ENCODE measurements around the gene AAMP. TPM values are rescaled to one million over a fixed set of nuclear protein-coding genes. Genes with fewer than 3 reads are reported as not detected.

Gene AAMP
- total RNA-seq, 1 donor from 2014 or later = 205 TPM

DNA sequence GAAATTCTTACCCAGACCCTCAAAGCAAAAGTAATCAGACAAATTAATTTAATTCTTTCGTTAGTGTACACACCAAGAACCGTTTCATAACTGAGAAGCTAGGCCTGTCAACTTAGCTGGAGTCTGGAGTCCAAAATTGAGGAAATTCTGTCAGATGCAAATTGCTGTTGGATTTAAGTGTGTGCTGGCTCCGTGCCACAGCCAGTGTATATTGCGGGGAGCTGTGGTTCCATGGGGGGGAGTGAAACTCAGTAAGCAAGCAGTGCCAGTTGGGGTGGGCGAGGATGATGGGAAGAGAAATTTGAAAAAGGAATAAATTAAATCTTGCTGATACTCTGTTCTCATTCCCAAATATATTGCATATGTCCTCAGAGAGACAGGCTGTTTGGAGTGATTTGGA lies 48.9 kb downstream of the AAMP start:
- DNase-seq (ENCODE audit: low read depth) = no peak
- no peak overlapping the region for H3K4me3 ChIP-seq (ENCODE audit: low read depth, low read length)

DNA sequence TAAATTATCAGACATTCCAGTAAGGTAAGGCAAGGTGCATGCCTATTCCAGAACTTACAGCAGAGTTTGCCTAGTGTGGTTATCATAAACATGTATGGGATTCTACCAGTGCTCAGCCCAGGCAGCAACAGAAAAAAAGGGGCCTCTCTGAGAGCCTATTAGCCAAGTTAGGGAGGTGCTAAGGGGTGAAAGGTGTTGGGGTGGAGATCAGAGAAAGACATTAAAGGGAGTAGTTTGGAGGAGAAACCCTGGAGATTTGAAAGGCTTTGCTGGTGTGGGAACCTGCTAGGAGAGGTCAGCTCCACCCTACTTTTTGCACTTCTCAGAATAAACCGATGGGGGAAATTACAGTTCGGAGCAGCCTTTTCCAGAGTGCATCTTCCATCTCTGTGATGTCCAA lies 50.0 kb downstream of the AAMP start:
- TF ChIP-seq, protein P1, sequence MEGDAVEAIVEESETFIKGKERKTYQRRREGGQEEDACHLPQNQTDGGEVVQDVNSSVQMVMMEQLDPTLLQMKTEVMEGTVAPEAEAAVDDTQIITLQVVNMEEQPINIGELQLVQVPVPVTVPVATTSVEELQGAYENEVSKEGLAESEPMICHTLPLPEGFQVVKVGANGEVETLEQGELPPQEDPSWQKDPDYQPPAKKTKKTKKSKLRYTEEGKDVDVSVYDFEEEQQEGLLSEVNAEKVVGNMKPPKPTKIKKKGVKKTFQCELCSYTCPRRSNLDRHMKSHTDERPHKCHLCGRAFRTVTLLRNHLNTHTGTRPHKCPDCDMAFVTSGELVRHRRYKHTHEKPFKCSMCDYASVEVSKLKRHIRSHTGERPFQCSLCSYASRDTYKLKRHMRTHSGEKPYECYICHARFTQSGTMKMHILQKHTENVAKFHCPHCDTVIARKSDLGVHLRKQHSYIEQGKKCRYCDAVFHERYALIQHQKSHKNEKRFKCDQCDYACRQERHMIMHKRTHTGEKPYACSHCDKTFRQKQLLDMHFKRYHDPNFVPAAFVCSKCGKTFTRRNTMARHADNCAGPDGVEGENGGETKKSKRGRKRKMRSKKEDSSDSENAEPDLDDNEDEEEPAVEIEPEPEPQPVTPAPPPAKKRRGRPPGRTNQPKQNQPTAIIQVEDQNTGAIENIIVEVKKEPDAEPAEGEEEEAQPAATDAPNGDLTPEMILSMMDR (IDR thresholded peaks at IDR 0.05; ENCODE audit: insufficient read depth, low read length, severe bottlenecking) = no peak
- no peak for FAIRE-seq
- Histone ChIP-seq H3K27me3 (ENCODE audit: control insufficient read depth, insufficient read depth, low read length) (no peaks in the 10 kb centered on the region), H3K36me3 (ENCODE audit: control insufficient read depth, insufficient read depth, low read length) (peaks cover 2% of the 10 kb centered on the region), H3K4me3 (ENCODE audit: low read depth, low read length) (peak overlapping the region; percentile 95)
- no peak for DNase-seq (ENCODE audit: low read depth)

More for the DNA sequence above, 48.9 kb downstream of the AAMP start:
- Histone ChIP-seq H3K27me3 (ENCODE audit: control insufficient read depth, insufficient read depth, low read length) (no peaks in the 10 kb centered on the region), H3K36me3 (ENCODE audit: control insufficient read depth, insufficient read depth, low read length) (peaks cover 4% of the 10 kb centered on the region)
- TF ChIP-seq, protein P1 (IDR thresholded peaks at IDR 0.05; ENCODE audit: insufficient read depth, low read length, severe bottlenecking) = no peak
- no peak for FAIRE-seq

DNA sequence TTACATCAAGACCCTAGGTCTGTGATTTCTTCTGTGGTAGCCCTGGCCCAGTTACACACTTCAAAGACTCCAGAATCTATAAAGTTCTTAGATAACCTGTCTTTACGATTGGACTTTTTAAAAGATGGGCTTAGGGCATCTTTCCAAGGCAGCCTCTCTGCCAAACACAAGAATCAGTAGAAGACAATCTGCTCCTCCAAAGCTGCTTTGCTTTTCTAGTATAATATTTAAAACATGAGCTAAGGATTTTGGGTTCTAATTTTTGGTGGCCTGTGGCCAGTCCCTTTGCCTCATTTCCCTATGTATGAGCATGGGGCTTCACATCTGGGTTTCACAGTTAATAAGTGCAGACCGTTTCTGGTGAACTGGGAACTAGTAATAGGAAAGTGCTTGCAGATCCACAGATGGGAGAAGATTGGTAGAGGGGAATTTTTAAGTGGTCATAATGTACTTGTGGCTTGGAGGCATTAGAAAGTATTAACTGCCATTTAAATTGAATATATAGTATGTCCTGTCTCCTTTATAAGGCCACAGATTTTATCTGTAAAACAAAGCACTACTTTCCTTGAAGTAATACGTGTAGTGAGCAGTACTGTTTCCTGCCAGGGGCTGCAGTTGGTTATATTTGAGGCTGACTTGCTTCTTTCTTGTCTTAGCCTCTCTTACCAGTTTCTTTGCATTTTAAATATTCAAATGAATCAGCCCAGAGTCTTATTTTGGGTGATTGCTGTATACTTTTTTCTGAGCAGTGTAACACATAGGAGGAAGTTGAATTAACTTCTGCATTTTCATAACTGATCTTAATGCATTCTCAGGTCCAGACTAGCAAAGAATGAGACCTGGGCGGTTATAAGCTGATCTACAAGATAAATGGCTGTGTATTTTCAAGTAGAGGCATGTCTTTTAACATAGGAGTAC lies 51.4 kb downstream of the AAMP start:
- H3K4me3 ChIP-seq (ENCODE audit: low read depth, low read length) = peak overlapping the region; percentile 95
- peak; percentile 97 for DNase-seq (ENCODE audit: low read depth)
- peaks cover 2% of the 10 kb centered on the region for H3K36me3 ChIP-seq (ENCODE audit: control insufficient read depth, insufficient read depth, low read length)
- FAIRE-seq = no peak
- TF ChIP-seq, protein P1 (IDR thresholded peaks at IDR 0.05; ENCODE audit: insufficient read depth, low read length, severe bottlenecking) = no peak
- no peaks in the 10 kb centered on the region for H3K27me3 ChIP-seq (ENCODE audit: control insufficient read depth, insufficient read depth, low read length)

DNA sequence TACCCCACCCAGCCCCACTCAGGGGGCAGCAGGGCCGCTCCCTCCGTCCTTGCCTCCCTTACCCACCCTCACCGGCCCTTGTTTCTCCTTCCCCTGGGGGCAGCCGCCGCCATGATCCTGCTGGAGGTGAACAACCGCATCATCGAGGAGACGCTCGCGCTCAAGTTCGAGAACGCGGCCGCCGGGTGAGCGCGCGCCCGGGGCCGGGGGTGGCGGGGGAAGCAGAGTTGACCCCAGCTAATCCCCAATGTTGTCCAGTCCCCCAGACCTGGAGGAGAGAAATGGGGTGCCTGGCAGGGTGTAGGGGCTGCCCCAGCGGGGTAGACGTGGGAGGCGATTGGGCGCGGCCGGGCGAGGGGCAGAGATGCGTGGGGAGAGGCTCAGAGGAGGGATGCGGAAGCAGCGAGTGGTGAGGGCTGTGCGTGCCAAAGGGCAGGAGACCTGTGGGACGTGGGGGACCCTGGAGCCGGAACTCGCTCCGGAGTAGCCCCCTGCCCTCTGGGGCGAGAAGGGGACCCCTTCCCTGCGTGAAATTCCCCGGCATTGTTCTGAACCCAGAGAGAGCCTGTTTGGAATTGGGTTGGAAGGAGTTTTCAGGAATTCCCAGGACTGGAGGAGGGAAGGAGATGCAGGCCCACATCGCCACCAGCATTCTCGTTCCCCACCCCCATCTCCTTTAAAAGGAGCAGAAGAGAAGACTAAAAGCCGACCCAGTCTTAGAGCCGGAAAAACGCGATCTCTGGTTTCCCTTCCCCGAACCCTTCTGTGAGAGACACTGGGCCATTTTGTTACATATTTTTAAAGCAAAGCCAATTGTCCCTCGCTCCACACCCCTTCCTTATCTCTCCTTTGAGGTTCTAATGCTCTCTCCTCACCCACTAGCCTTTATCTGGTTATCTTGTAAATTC lies 52.3 kb downstream of the AAMP start:
- no peak for FAIRE-seq

DNA sequence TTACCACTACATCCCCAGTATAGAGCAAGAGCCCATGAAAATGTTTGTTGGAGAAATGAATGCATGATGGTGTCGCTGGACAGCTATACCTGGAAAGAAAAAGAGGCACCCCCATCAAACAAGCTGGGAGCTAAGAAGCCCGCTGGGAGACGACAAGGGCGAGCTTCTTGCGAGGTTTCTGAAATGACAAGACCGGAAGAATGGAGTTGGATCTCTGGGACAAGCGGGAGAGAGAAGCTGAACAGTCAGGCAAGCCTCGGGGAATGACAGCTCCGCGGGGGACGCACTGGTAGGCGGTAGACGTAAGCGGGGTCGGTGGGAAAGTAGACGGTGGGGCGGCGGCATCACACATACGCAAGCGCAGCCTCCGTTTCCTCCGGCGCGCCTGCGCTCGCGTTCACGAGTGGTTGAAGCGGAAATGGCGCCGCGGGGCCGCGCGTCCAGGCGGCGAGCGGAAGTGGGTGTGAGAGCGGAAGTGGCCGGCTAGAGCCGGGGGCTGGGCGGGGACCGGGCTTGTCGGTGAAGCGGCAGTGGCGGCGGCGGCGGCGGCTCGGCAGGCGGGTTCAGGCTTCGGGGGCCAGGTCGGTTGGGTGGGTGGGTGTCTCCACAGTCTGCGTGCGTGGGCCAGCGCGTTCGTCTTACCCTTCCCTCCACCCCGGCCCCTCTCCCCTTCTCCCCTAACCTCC lies 53.1 kb downstream of the AAMP start, which contains the start of gene ARPC2:
ARPC2 (plus strand) TSS at position 516 of the 686 bp plus-strand sequence. CDS start 282 bp downstream, outside the sequence.
- TF ChIP-seq, protein P1 (IDR thresholded peaks at IDR 0.05; ENCODE audit: insufficient read depth, low read length, severe bottlenecking) = no peak
- FAIRE-seq (no peak), DNase-seq (ENCODE audit: low read depth) (peak; percentile 83)
- Histone ChIP-seq H3K4me3 (ENCODE audit: low read depth, low read length) (peak within 1 kb of the TSS; percentile 95), H3K27me3 (ENCODE audit: control insufficient read depth, insufficient read depth, low read length) (no peaks in the 10 kb centered on the region), H3K36me3 (ENCODE audit: control insufficient read depth, insufficient read depth, low read length) (peaks cover 1% of the 10 kb centered on the region)

More for the DNA sequence above, 52.3 kb downstream of the AAMP start:
- peaks cover 1% of the 10 kb centered on the region for H3K36me3 ChIP-seq (ENCODE audit: control insufficient read depth, insufficient read depth, low read length)
- H3K4me3 ChIP-seq (ENCODE audit: low read depth, low read length) = peak overlapping the region; percentile 95
- TF ChIP-seq, protein P1 (IDR thresholded peaks at IDR 0.05; ENCODE audit: insufficient read depth, low read length, severe bottlenecking) = no peak
- DNase-seq (ENCODE audit: low read depth) = no peak
- no peaks in the 10 kb centered on the region for H3K27me3 ChIP-seq (ENCODE audit: control insufficient read depth, insufficient read depth, low read length)
